GM23248 (cell line): ENCODE data around the gene WSCD1.

Experiments
- EZH2 ChIP-seq: fragments of 200-600 bp; sonication (generic); IDR thresholded peaks from 2 replicates; pipeline ENCODE4 v1.6.1; 2018; ENCODE audit warnings: antibody characterized with exemption, mild to moderate bottlenecking; ENCODE audit not compliant: insufficient read depth, poor library complexity, severe bottlenecking
- EZH2phosphoT487 ChIP-seq: fragments of 200-600 bp; sonication (generic); IDR thresholded peaks from 2 replicates; pipeline ENCODE4 v1.6.1; 2018; ENCODE audit warnings: antibody characterized with exemption, moderate library complexity, mild to moderate bottlenecking, low read depth; ENCODE audit not compliant: insufficient read depth

DNA sequence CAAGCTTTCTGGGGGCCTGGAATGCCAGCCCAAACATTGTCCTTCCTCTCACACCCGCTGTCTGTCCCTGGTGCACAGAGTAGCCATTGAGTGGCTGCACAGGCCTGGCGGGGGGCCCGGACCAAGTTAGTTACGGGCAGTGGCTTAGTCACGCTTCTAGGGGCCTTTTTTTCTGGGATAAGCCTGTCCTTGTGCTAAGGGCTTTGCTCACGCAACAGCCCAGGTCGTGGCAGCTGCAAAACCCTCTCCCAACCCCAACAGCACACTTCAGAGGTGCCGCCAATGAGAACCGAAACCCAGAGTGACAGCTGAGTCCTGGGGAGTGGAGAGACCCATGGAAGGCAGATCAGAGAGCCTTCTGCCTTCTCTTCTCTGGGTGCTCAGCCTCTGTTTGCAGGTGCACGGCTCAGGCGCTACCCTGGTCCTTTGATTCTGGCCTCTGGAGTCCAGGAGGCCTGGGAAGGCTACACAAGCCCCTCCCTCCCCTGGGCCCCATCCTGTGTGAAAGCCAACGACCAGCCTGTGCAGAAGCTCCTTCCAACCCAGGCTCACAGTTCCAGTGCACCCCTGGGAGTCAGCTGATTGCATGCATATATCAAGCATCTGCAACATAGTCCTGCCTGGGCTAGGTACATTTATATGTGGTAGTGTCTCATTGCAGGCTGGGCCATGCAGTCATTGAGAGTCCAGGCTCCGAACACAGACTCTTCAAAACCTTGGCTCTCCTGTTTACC lies 9.1 kb downstream of the WSCD1 start:
- no peak for TF ChIP-seq EZH2
- TF ChIP-seq EZH2phosphoT487 = no peak
